ENCODE measurements around the gene MEGF11. TPM values are rescaled to one million over a fixed set of nuclear protein-coding genes. Genes with fewer than 3 reads are reported as not detected.

The MEGF11 gene
- total RNA-seq, 6 experiments from 2014 or later = not detected

- H3K4me1 ChIP-seq = no peaks in the 10 kb centered on the region
- TF ChIP-seq CTCF (IDR thresholded peaks at IDR 0.05) (no peak), POLR2A (IDR thresholded peaks at IDR 0.05) (no peak)
- 26% methylated on average over 3 of the region's 6 CpGs for WGBS (ENCODE audit: insufficient coverage, low coverage, low lambda C conversion rate, missing lambda C conversion rate)
Observed at GRCh38 chr15:66023311-66023972, 230.1 kb downstream of the MEGF11 start.

GRCh38 chr15:66022163-66022525, 231.4 kb downstream of the MEGF11 start:
- Histone ChIP-seq H3K4me3 (no peak overlapping the region), H3K36me3 (no peaks in the 10 kb centered on the region), H3K9me3 (no peaks in the 10 kb centered on the region), H3K27me3 (no peaks in the 10 kb centered on the region), H3K4me1 (no peaks in the 10 kb centered on the region), H3K27ac (no peak overlapping the region)
- ATAC-seq (no peak), DNase-seq (no peak)
- intact Hi-C loops (cut with DNase I) = no loop called here
- no peak for TF ChIP-seq POLR2A (IDR thresholded peaks at IDR 0.05)
- no peak for TF ChIP-seq CTCF (IDR thresholded peaks at IDR 0.05)
- 41% methylated on average over 2 of the region's 3 CpGs for WGBS (ENCODE audit: insufficient coverage, low coverage, low lambda C conversion rate, missing lambda C conversion rate)

More at GRCh38 chr15:66023311-66023972, 230.1 kb downstream of the MEGF11 start:
- intact Hi-C loops (cut with DNase I) = no loop called here
- Histone ChIP-seq H3K27ac (no peak overlapping the region), H3K27me3 (no peaks in the 10 kb centered on the region), H3K4me3 (no peak overlapping the region), H3K9me3 (no peaks in the 10 kb centered on the region), H3K36me3 (no peaks in the 10 kb centered on the region)
- ATAC-seq = no peak
- DNase-seq = no peak

- no peaks in the 10 kb centered on the region for H3K36me3 ChIP-seq
- no peaks in the 10 kb centered on the region for H3K9me3 ChIP-seq
- no peak overlapping the region for H3K27ac ChIP-seq
- DNase-seq = no peak
- intact Hi-C loops (cut with DNase I) = no loop called here
- TF ChIP-seq POLR2A (IDR thresholded peaks at IDR 0.05) (no peak), CTCF (IDR thresholded peaks at IDR 0.05) (no peak)
- ATAC-seq = no peak
- WGBS (ENCODE audit: insufficient coverage, low coverage, low lambda C conversion rate, missing lambda C conversion rate) = 42% methylated on average over 3 of the region's 7 CpGs
- H3K27me3 ChIP-seq = no peaks in the 10 kb centered on the region
- no peaks in the 10 kb centered on the region for H3K4me1 ChIP-seq
- no peak overlapping the region for H3K4me3 ChIP-seq
Observed at GRCh38 chr15:66021496-66022162, 231.9 kb downstream of the MEGF11 start.

GRCh38 chr15:66019826-66020398, 233.6 kb downstream of the MEGF11 start:
- 65% methylated on average over 4 of the region's 10 CpGs for WGBS (ENCODE audit: insufficient coverage, low coverage, low lambda C conversion rate, missing lambda C conversion rate)
- intact Hi-C loops (cut with DNase I) = loop anchor here in 1 of 2 donors (10.0 kb wide), 1 partner anchor 55 kb away; no protein-coding TSS in a partner anchor
- no peak for ATAC-seq

More at GRCh38 chr15:66019826-66020398, 233.6 kb downstream of the MEGF11 start:
- TF ChIP-seq POLR2A (IDR thresholded peaks at IDR 0.05) = no peak
- TF ChIP-seq CTCF (IDR thresholded peaks at IDR 0.05) = no peak
- Histone ChIP-seq H3K4me3 (no peak overlapping the region), H3K9me3 (no peaks in the 10 kb centered on the region), H3K36me3 (no peaks in the 10 kb centered on the region), H3K4me1 (no peaks in the 10 kb centered on the region), H3K27ac (no peak overlapping the region), H3K27me3 (no peaks in the 10 kb centered on the region)
- no peak for DNase-seq

All from right lobe of liver (tissue), 6 donors.